Muscle of leg (tissue), 16 donors: Measurements from ENCODE around the gene PDRG1. TPM values are rescaled to one million over a fixed set of nuclear protein-coding genes. Genes with fewer than 3 reads are reported as not detected.

ENCODE experiments used
- DNase-seq: peaks from one replicate; pipeline ENCODE4 v3.0.0; 2013
- H3K27ac ChIP-seq: one replicate; pipeline ENCODE4 v1.5.1; 2013; ENCODE audit warnings: mild to moderate bottlenecking, low read length, control low read depth
- H3K27me3 ChIP-seq: one replicate; pipeline ENCODE4 v1.6.1; 2013; ENCODE audit warnings: low read length; ENCODE audit not compliant: control insufficient read depth, insufficient read depth
- H3K36me3 ChIP-seq: one replicate; pipeline ENCODE4 v1.6.1; 2013; ENCODE audit warnings: low read length; ENCODE audit not compliant: control insufficient read depth, insufficient read depth
- H3K4me1 ChIP-seq: one replicate; pipeline ENCODE4 v1.6.1; 2013; ENCODE audit warnings: low read length; ENCODE audit not compliant: control insufficient read depth, insufficient read depth
- H3K4me3 ChIP-seq: one replicate; pipeline ENCODE4 v1.5.1; 2013; ENCODE audit warnings: low read length, control low read depth
- H3K9me3 ChIP-seq: replicated peaks from 2 replicates; pipeline ENCODE4 v1.6.1; 2013; ENCODE audit warnings: low read depth, low read length; ENCODE audit not compliant: control insufficient read depth
- WGBS: methylation state at CpG from one replicate; pipeline ENCODE4 v1.1.5; 2013; ENCODE audit warnings: missing lambda C conversion rate; ENCODE audit not compliant: insufficient coverage; 5-methylcytosine and 5-hydroxymethylcytosine counted together
- long read RNA-seq, 11 donors: transcript quantifications; one replicate each; lab custom pipeline, GENCODE V29; 2026
- polyA plus RNA-seq, 8 donors: library from polyadenylated mRNA; unstranded; fragments of 120-200 nt; gene quantifications; one replicate each; pipeline versions ENCODE4 v1.2.1 to v1.2.3, GENCODE V29; 2013; ENCODE audit warnings: inconsistent platforms in 1 of 8, low replicate concordance in 1 of 8; ENCODE audit not compliant: insufficient read length in 8 of 8, insufficient read depth in 1 of 8
- total RNA-seq: library from RNA; stranded (reverse); fragments of 120-200 nt; gene quantifications from one replicate; pipeline ENCODE4 v1.2.4, GENCODE V29; 2013

Gene PDRG1
- total RNA-seq, result 10.9 TPM
- polyA plus RNA-seq, result 10 to 100 TPM; 16.1 to 18.8 (median 17.6) TPM
- long read RNA-seq, donor 1, transcript PDRG1-201 (5 exons, 1,998 nt), result major isoform, 13 of 13 reads
- long read RNA-seq, donor 1, partial matches to known transcripts, result 0 of 13 reads
- long read RNA-seq, donor 1, other reads (novel, unspliced or antisense), result 0 of 13 reads
- long read RNA-seq, donor 2, partial matches to known transcripts, result 0 of 1 reads
- long read RNA-seq, donor 2, other reads (novel, unspliced or antisense), result 0 of 1 reads
- long read RNA-seq, donor 3, transcript PDRG1-201 (5 exons, 1,998 nt), result major isoform, 26 of 26 reads
- long read RNA-seq, donor 3, partial matches to known transcripts, result 0 of 26 reads
- long read RNA-seq, donor 3, other reads (novel, unspliced or antisense), result 0 of 26 reads
- long read RNA-seq, donor 4, transcript PDRG1-201 (5 exons, 1,998 nt), result major isoform, 6 of 6 reads
- long read RNA-seq, donor 4, partial matches to known transcripts, result 0 of 6 reads
- long read RNA-seq, donor 4, other reads (novel, unspliced or antisense), result 0 of 6 reads
- long read RNA-seq, donor 5, transcript PDRG1-201 (5 exons, 1,998 nt), result major isoform, 32 of 32 reads
- long read RNA-seq, donor 5, partial matches to known transcripts, result 0 of 32 reads
- long read RNA-seq, donor 5, other reads (novel, unspliced or antisense), result 0 of 32 reads
- long read RNA-seq, donor 6, transcript PDRG1-201 (5 exons, 1,998 nt), result major isoform, 27 of 27 reads
- long read RNA-seq, donor 6, partial matches to known transcripts, result 0 of 27 reads
- long read RNA-seq, donor 6, other reads (novel, unspliced or antisense), result 0 of 27 reads
- long read RNA-seq, donor 7, transcript PDRG1-201 (5 exons, 1,998 nt), result major isoform, 17 of 17 reads
- long read RNA-seq, donor 7, partial matches to known transcripts, result 0 of 17 reads
- long read RNA-seq, donor 7, other reads (novel, unspliced or antisense), result 0 of 17 reads
- long read RNA-seq, donor 8, transcript PDRG1-201 (5 exons, 1,998 nt), result major isoform, 12 of 12 reads
- long read RNA-seq, donor 8, partial matches to known transcripts, result 0 of 12 reads
- long read RNA-seq, donor 8, other reads (novel, unspliced or antisense), result 0 of 12 reads
- long read RNA-seq, donor 9, transcript PDRG1-201 (5 exons, 1,998 nt), result major isoform, 15 of 15 reads
- long read RNA-seq, donor 9, partial matches to known transcripts, result 0 of 15 reads
- long read RNA-seq, donor 9, other reads (novel, unspliced or antisense), result 0 of 15 reads
- long read RNA-seq, donor 10, transcript PDRG1-201 (5 exons, 1,998 nt), result major isoform, 27 of 27 reads
- long read RNA-seq, donor 10, partial matches to known transcripts, result 0 of 27 reads
- long read RNA-seq, donor 10, other reads (novel, unspliced or antisense), result 0 of 27 reads
- long read RNA-seq, donor 11, transcript PDRG1-201 (5 exons, 1,998 nt), result major isoform, 13 of 13 reads
- long read RNA-seq, donor 11, partial matches to known transcripts, result 0 of 13 reads
- long read RNA-seq, donor 11, other reads (novel, unspliced or antisense), result 0 of 13 reads

DNA sequence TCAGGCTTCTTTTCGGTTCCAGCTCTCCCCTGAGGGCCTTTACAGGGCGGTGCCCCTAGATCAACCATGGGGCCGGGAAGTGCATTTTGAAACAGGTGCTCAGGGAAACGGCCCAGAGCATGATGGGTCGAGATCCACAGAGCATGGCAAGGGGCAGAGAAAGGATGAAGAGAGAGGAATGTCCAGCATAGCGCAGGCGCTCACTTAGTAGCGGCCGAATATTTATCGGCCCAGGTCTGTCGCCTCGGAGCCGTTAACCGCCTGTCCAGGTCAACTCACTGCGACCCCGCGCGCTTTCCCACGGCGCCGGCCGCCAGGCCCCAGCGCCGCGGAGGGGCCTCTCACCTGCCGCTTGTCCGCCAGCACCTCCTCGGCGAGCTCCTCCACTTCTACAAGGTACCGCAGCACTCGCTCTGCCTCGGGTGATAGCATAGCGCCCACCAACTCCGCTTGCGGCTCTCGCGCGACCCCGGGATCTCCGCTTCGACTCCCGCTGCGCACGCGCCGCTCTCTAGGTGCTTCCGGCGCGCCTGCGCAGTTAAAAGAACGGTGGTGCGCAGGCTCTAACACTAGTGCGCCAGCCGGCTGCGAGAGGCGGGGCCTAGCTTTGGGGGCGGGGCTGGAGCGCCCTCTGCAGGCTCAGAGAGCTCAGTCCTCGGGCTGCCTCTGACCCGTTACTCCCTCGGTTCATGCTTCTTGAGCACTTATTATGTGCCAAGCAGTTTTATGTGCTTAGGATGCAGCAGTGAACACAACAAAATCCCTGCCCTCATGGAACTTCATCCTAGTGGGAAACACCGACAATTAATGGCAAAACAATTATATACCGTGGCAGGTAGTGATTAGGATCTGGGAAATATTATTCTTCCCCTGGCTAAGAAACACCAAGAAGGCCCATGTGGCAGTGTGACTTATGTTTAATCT lies at the start of gene PDRG1:
Gene PDRG1 (minus strand): TSS at position 517 of the 924 bp plus-strand sequence. CDS start 85 bp downstream, at position 432.
- peaks cover 4% of the 10 kb centered on the region for H3K9me3 ChIP-seq

GRCh38 chr20:31998246-31998645 lies 46.4 kb upstream of the PDRG1 start:
- H3K4me3 ChIP-seq, result no peak overlapping the region
- 20% methylated on average over 1 of the region's 2 CpGs for WGBS

More for the DNA sequence above, at the start of gene PDRG1:
- peak; percentile 97 for DNase-seq
- H3K4me3 ChIP-seq, result peak within 1 kb of the TSS; percentile 90
- peak within 1 kb of the TSS; percentile 67 for H3K27ac ChIP-seq
- no peaks in the 10 kb centered on the region for H3K27me3 ChIP-seq
- H3K36me3 ChIP-seq, result peaks cover 32% of the 10 kb centered on the region
- H3K4me1 ChIP-seq, result peaks cover 6% of the 10 kb centered on the region
- WGBS, result under 1% methylated on average over 58 of the region's 63 CpGs

DNA sequence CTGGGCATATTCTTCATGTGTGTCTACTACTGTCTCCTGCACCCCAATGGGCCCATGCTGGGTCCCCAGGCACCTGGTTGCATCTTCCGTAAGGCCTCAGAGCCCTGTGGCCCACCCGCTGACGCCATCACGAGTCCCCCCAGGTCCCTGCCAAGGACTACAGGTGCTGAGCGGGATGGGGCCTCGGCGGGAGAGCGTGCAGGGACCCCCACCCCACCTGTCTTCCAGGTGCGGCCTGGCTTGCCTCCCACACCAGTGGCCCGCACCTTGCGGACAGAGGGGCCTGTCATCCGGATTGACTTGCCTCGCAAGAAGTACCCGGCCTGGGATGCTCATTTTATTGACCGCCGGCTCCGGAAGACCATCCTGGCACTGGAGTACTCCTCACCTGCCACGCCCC lies 45.1 kb upstream of the PDRG1 start:
- Histone ChIP-seq H3K4me3 (no peak overlapping the region), H3K27me3 (peaks cover 29% of the 10 kb centered on the region)
- 96% methylated on average over 15 of the region's 18 CpGs for WGBS

More at GRCh38 chr20:31998246-31998645, 46.4 kb upstream of the PDRG1 start:
- no peaks in the 10 kb centered on the region for H3K9me3 ChIP-seq
- DNase-seq, result no peak
- no peaks in the 10 kb centered on the region for H3K4me1 ChIP-seq
- H3K27ac ChIP-seq, result no peak overlapping the region
- H3K27me3 ChIP-seq, result peaks cover 26% of the 10 kb centered on the region
- no peaks in the 10 kb centered on the region for H3K36me3 ChIP-seq

DNA sequence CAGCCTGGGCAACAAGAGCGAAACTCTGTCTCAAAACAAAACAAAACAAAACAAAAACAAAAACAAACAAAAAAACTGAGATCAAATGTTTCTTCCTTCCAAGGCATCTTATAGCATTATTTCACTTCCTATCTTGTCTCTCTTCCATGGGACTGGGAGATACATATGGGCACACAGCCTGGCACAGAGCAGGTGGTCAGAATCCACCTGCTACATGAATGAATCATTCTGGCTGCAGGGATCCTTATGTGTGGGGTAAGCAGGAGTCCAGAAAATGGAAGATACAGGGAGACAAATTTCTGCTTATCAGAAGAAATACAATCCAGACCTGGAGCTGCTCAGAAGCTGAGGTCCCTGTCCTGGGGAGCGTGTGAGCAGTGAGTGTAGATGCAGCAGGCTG lies 40.2 kb upstream of the PDRG1 start:
- H3K27ac ChIP-seq, result no peak overlapping the region
- no peak overlapping the region for H3K4me3 ChIP-seq
- no peaks in the 10 kb centered on the region for H3K4me1 ChIP-seq
- no peaks in the 10 kb centered on the region for H3K9me3 ChIP-seq
- no peak for DNase-seq
- 60% methylated on average over 1 of the region's 2 CpGs for WGBS
- no peaks in the 10 kb centered on the region for H3K36me3 ChIP-seq
- peaks cover 29% of the 10 kb centered on the region for H3K27me3 ChIP-seq

More for the DNA sequence above, 45.1 kb upstream of the PDRG1 start:
- DNase-seq, result no peak
- Histone ChIP-seq H3K4me1 (no peaks in the 10 kb centered on the region), H3K36me3 (no peaks in the 10 kb centered on the region), H3K9me3 (no peaks in the 10 kb centered on the region), H3K27ac (no peak overlapping the region)

DNA sequence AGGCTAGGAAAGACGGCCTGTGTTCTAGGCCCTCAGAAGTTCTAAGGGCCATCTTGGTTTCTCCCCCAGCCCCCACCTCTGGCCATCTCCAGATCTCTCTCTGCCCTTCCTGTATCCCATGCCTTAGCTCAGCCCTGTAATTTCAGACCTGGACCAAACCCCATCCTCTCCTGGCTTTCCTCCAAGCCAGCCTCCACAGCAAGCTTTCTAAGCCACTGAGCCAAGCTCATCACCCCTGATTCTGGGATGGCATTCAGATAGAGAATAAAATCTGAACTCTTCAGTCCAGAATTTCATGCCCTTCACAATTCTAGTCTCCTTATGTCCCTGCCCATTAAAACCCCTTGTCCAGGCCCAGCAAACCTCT lies 39.5 kb upstream of the PDRG1 start:
- no CpG with 5 or more reads among the region's 1 CpG for WGBS
- Histone ChIP-seq H3K27me3 (peaks cover 29% of the 10 kb centered on the region), H3K36me3 (no peaks in the 10 kb centered on the region), H3K4me3 (no peak overlapping the region), H3K4me1 (no peaks in the 10 kb centered on the region), H3K27ac (no peak overlapping the region), H3K9me3 (no peaks in the 10 kb centered on the region)
- no peak for DNase-seq

GRCh38 chr20:31990641-31991338 lies 38.9 kb upstream of the PDRG1 start:
- Histone ChIP-seq H3K27me3 (peaks cover 27% of the 10 kb centered on the region), H3K36me3 (no peaks in the 10 kb centered on the region), H3K27ac (no peak overlapping the region), H3K4me1 (no peaks in the 10 kb centered on the region), H3K9me3 (no peaks in the 10 kb centered on the region), H3K4me3 (no peak overlapping the region)
- DNase-seq, result no peak
- WGBS, result 80% methylated on average over 1 of the region's 6 CpGs

DNA sequence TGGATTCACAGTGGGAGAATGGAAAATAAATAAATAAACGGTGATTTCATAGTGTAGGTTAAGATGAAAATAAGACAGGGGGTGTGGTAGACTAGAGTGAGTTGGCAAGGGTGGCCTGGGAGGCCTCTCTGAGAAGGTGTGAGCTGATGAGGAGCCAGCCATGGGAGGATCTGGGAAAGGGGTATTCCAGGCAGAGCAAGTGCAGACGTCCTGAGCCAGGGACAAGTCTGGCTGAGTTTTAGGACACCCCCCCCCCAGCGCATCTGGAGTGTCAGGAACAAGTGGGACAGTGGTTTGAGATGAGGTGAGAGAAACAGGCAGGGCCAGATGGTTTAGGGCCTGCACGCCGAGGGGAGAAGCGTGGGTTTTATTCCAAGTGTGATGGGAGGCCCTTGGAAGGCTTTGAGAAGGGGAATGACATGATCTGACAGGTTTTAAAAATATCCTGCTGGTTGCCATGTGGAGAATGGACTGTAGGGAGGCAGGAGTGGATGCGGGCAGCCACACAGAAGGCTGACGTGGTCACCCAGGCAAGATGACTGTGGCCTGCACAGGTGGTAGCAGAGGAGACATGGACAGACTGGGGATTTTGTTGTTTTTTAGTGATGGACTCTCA lies 37.3 kb upstream of the PDRG1 start:
- H3K27me3 ChIP-seq, result peaks cover 10% of the 10 kb centered on the region
- H3K36me3 ChIP-seq, result no peaks in the 10 kb centered on the region
- H3K4me1 ChIP-seq, result no peaks in the 10 kb centered on the region
- WGBS, result 31% methylated on average over 7 of the region's 8 CpGs
- H3K9me3 ChIP-seq, result no peaks in the 10 kb centered on the region
- H3K27ac ChIP-seq, result no peak overlapping the region
- DNase-seq, result no peak
- no peak overlapping the region for H3K4me3 ChIP-seq

- Histone ChIP-seq H3K36me3 (no peaks in the 10 kb centered on the region), H3K4me3 (no peak overlapping the region), H3K27me3 (peaks cover 4% of the 10 kb centered on the region), H3K27ac (no peak overlapping the region), H3K4me1 (no peaks in the 10 kb centered on the region), H3K9me3 (no peaks in the 10 kb centered on the region)
- WGBS, result 87% methylated on average over 3 of the region's 5 CpGs
- no peak for DNase-seq
These were observed 36.7 kb upstream of the PDRG1 start for GRCh38 chr20:31988430-31989015.
